ENCODE data around the gene PAGE2B. TPM values are rescaled to one million over a fixed set of nuclear protein-coding genes. Genes with fewer than 3 reads are reported as not detected.

Gene PAGE2B
- not detected for total RNA-seq
- not detected for polyA plus RNA-seq
- long read RNA-seq, donor 1, result 0 reads
- long read RNA-seq, donor 2, result 0 reads

GRCh38 chrX:55074851-55075467 is at the start of gene PAGE2B:
Gene PAGE2B (plus strand): TSS chrX:55075030. CDS start chrX:55076042, 1,012 bp downstream.
- Histone ChIP-seq H3K27me3 (ENCODE audit: control insufficient read depth in 1 of 2, insufficient read depth in 2 of 2, low read length in 1 of 2) (no peaks in the 10 kb centered on the region), H3K4me1 (ENCODE audit: control insufficient read depth in 1 of 2, insufficient read depth in 2 of 2, low read length in 2 of 2) (no peaks in the 10 kb centered on the region), H3K9me3 (ENCODE audit: control insufficient read depth, low read length) (no peaks in the 10 kb centered on the region), H3K36me3 (ENCODE audit: control insufficient read depth in 1 of 2, insufficient read depth in 2 of 2, low read length in 1 of 2) (no peaks in the 10 kb centered on the region), H3K27ac (ENCODE audit: low read depth in 1 of 2, low read length in 2 of 2) (no peak within 1 kb of the TSS), H3K4me3 (ENCODE audit: low read length in 2 of 2) (no peak within 1 kb of the TSS)
- 75 to 92% methylated on average over 36 of the region's 36 CpGs for WGBS, 2 donors
- DNase-seq (no peak), ATAC-seq (ENCODE audit: low FRiP score) (no peak)
- intact Hi-C loops (cut with DNase I), result no loop called here

- H3K4me1 ChIP-seq (ENCODE audit: control insufficient read depth in 1 of 2, insufficient read depth in 2 of 2, low read length in 2 of 2), result no peaks in the 10 kb centered on the region
- DNase-seq (no peak), ATAC-seq (ENCODE audit: low FRiP score) (no peak)
- no peaks in the 10 kb centered on the region for H3K36me3 ChIP-seq (ENCODE audit: control insufficient read depth in 1 of 2, insufficient read depth in 2 of 2, low read length in 1 of 2)
- no peaks in the 10 kb centered on the region for H3K9me3 ChIP-seq (ENCODE audit: control insufficient read depth, low read length)
- H3K27me3 ChIP-seq (ENCODE audit: control insufficient read depth in 1 of 2, insufficient read depth in 2 of 2, low read length in 1 of 2), result no peaks in the 10 kb centered on the region
- H3K27ac ChIP-seq (ENCODE audit: low read depth in 1 of 2, low read length in 2 of 2), result no peak overlapping the region
- intact Hi-C loops (cut with DNase I), result no loop called here
- H3K4me3 ChIP-seq (ENCODE audit: low read length in 2 of 2), result no peak overlapping the region
These were observed 48.7 kb upstream of the PAGE2B start for GRCh38 chrX:55026143-55026542.

GRCh38 chrX:55026840-55027239 is 48.0 kb upstream of the PAGE2B start:
- ATAC-seq (ENCODE audit: low FRiP score) (no peak), DNase-seq (no peak)
- intact Hi-C loops (cut with DNase I), result no loop called here
- Histone ChIP-seq H3K9me3 (ENCODE audit: control insufficient read depth, low read length) (no peaks in the 10 kb centered on the region), H3K27me3 (ENCODE audit: control insufficient read depth in 1 of 2, insufficient read depth in 2 of 2, low read length in 1 of 2) (no peaks in the 10 kb centered on the region), H3K4me1 (ENCODE audit: control insufficient read depth in 1 of 2, insufficient read depth in 2 of 2, low read length in 2 of 2) (no peaks in the 10 kb centered on the region), H3K36me3 (ENCODE audit: control insufficient read depth in 1 of 2, insufficient read depth in 2 of 2, low read length in 1 of 2) (no peaks in the 10 kb centered on the region), H3K27ac (ENCODE audit: low read depth in 1 of 2, low read length in 2 of 2) (no peak overlapping the region), H3K4me3 (ENCODE audit: low read length in 2 of 2) (no peak overlapping the region)
- 61 to 92% methylated on average over 2 of the region's 2 CpGs for WGBS, 2 donors

GRCh38 chrX:55028040-55028439 is 46.8 kb upstream of the PAGE2B start:
- H3K27me3 ChIP-seq (ENCODE audit: control insufficient read depth in 1 of 2, insufficient read depth in 2 of 2, low read length in 1 of 2), result no peaks in the 10 kb centered on the region
- H3K4me3 ChIP-seq (ENCODE audit: low read length in 2 of 2), result no peak overlapping the region
- no peak overlapping the region for H3K27ac ChIP-seq (ENCODE audit: low read depth in 1 of 2, low read length in 2 of 2)
- 53 to 77% methylated on average over 4 of the region's 4 CpGs for WGBS, 2 donors
- no peaks in the 10 kb centered on the region for H3K4me1 ChIP-seq (ENCODE audit: control insufficient read depth in 1 of 2, insufficient read depth in 2 of 2, low read length in 2 of 2)
- H3K36me3 ChIP-seq (ENCODE audit: control insufficient read depth in 1 of 2, insufficient read depth in 2 of 2, low read length in 1 of 2), result no peaks in the 10 kb centered on the region
- intact Hi-C loops (cut with DNase I), result no loop called here
- no peak for ATAC-seq (ENCODE audit: low FRiP score)
- no peak for DNase-seq
- H3K9me3 ChIP-seq (ENCODE audit: control insufficient read depth, low read length), result no peaks in the 10 kb centered on the region

GRCh38 chrX:55028611-55029010 is 46.2 kb upstream of the PAGE2B start:
- no peak overlapping the region for H3K4me3 ChIP-seq (ENCODE audit: low read length in 2 of 2)
- H3K9me3 ChIP-seq (ENCODE audit: control insufficient read depth, low read length), result no peaks in the 10 kb centered on the region
- ATAC-seq (ENCODE audit: low FRiP score) (no peak), DNase-seq (no peak)
- no peaks in the 10 kb centered on the region for H3K4me1 ChIP-seq (ENCODE audit: control insufficient read depth in 1 of 2, insufficient read depth in 2 of 2, low read length in 2 of 2)
- intact Hi-C loops (cut with DNase I), result no loop called here
- no peaks in the 10 kb centered on the region for H3K27me3 ChIP-seq (ENCODE audit: control insufficient read depth in 1 of 2, insufficient read depth in 2 of 2, low read length in 1 of 2)
- H3K27ac ChIP-seq (ENCODE audit: low read depth in 1 of 2, low read length in 2 of 2), result no peak overlapping the region
- H3K36me3 ChIP-seq (ENCODE audit: control insufficient read depth in 1 of 2, insufficient read depth in 2 of 2, low read length in 1 of 2), result no peaks in the 10 kb centered on the region

GRCh38 chrX:55029291-55029690 is 45.5 kb upstream of the PAGE2B start:
- H3K4me3 ChIP-seq (ENCODE audit: low read length in 2 of 2), result no peak overlapping the region

GRCh38 chrX:55030271-55031205 is 44.3 kb upstream of the PAGE2B start, which contains the start of gene ALAS2:
Gene ALAS2 (minus strand): TSS chrX:55030977. CDS start chrX:55026000, 4,977 bp downstream.
- Histone ChIP-seq H3K4me3 (ENCODE audit: low read length in 2 of 2) (no peak within 1 kb of the TSS), H3K27me3 (ENCODE audit: control insufficient read depth in 1 of 2, insufficient read depth in 2 of 2, low read length in 1 of 2) (no peaks in the 10 kb centered on the region), H3K9me3 (ENCODE audit: control insufficient read depth, low read length) (no peaks in the 10 kb centered on the region), H3K36me3 (ENCODE audit: control insufficient read depth in 1 of 2, insufficient read depth in 2 of 2, low read length in 1 of 2) (no peaks in the 10 kb centered on the region), H3K4me1 (ENCODE audit: control insufficient read depth in 1 of 2, insufficient read depth in 2 of 2, low read length in 2 of 2) (no peaks in the 10 kb centered on the region), H3K27ac (ENCODE audit: low read depth in 1 of 2, low read length in 2 of 2) (no peak within 1 kb of the TSS)
- 65 to 81% methylated on average over 7 of the region's 7 CpGs for WGBS, 2 donors
- ATAC-seq (ENCODE audit: low FRiP score) (no peak), DNase-seq (no peak)
- intact Hi-C loops (cut with DNase I), result no loop called here

More at GRCh38 chrX:55029291-55029690, 45.5 kb upstream of the PAGE2B start:
- Histone ChIP-seq H3K4me1 (ENCODE audit: control insufficient read depth in 1 of 2, insufficient read depth in 2 of 2, low read length in 2 of 2) (no peaks in the 10 kb centered on the region), H3K27me3 (ENCODE audit: control insufficient read depth in 1 of 2, insufficient read depth in 2 of 2, low read length in 1 of 2) (no peaks in the 10 kb centered on the region), H3K9me3 (ENCODE audit: control insufficient read depth, low read length) (no peaks in the 10 kb centered on the region), H3K36me3 (ENCODE audit: control insufficient read depth in 1 of 2, insufficient read depth in 2 of 2, low read length in 1 of 2) (no peaks in the 10 kb centered on the region), H3K27ac (ENCODE audit: low read depth in 1 of 2, low read length in 2 of 2) (no peak overlapping the region)
- 51 to 87% methylated on average over 2 of the region's 2 CpGs for WGBS, 2 donors
- DNase-seq (no peak), ATAC-seq (ENCODE audit: low FRiP score) (no peak)
- intact Hi-C loops (cut with DNase I), result no loop called here

GRCh38 chrX:55033429-55033828 is 41.4 kb upstream of the PAGE2B start:
- 29 to 39% methylated on average over 2 of the region's 2 CpGs for WGBS, 2 donors
- no peaks in the 10 kb centered on the region for H3K36me3 ChIP-seq (ENCODE audit: control insufficient read depth in 1 of 2, insufficient read depth in 2 of 2, low read length in 1 of 2)
- no peak for DNase-seq

GRCh38 chrX:55039471-55039870 is 35.4 kb upstream of the PAGE2B start:
- ATAC-seq (ENCODE audit: low FRiP score) (no peak), DNase-seq (no peak)
- Histone ChIP-seq H3K27me3 (ENCODE audit: control insufficient read depth in 1 of 2, insufficient read depth in 2 of 2, low read length in 1 of 2) (no peaks in the 10 kb centered on the region), H3K4me1 (ENCODE audit: control insufficient read depth in 1 of 2, insufficient read depth in 2 of 2, low read length in 2 of 2) (no peaks in the 10 kb centered on the region), H3K9me3 (ENCODE audit: control insufficient read depth, low read length) (no peaks in the 10 kb centered on the region), H3K36me3 (ENCODE audit: control insufficient read depth in 1 of 2, insufficient read depth in 2 of 2, low read length in 1 of 2) (no peaks in the 10 kb centered on the region), H3K27ac (ENCODE audit: low read depth in 1 of 2, low read length in 2 of 2) (no peak overlapping the region), H3K4me3 (ENCODE audit: low read length in 2 of 2) (no peak overlapping the region)
- 54 to 58% methylated on average over 3 of the region's 3 CpGs for WGBS, 2 donors
- intact Hi-C loops (cut with DNase I), result no loop called here

More at GRCh38 chrX:55033429-55033828, 41.4 kb upstream of the PAGE2B start:
- Histone ChIP-seq H3K9me3 (ENCODE audit: control insufficient read depth, low read length) (no peaks in the 10 kb centered on the region), H3K27ac (ENCODE audit: low read depth in 1 of 2, low read length in 2 of 2) (no peak overlapping the region), H3K4me1 (ENCODE audit: control insufficient read depth in 1 of 2, insufficient read depth in 2 of 2, low read length in 2 of 2) (no peaks in the 10 kb centered on the region), H3K4me3 (ENCODE audit: low read length in 2 of 2) (no peak overlapping the region), H3K27me3 (ENCODE audit: control insufficient read depth in 1 of 2, insufficient read depth in 2 of 2, low read length in 1 of 2) (no peaks in the 10 kb centered on the region)
- no peak for ATAC-seq (ENCODE audit: low FRiP score)
- intact Hi-C loops (cut with DNase I), result no loop called here
